ENCODE measurements around the gene CPPED1.
A peak's percentile ranks its signal among the peaks of the same experiment; 100 is the strongest.

Gene CPPED1

GRCh38 chr16:12628536-12628935 is 175.2 kb downstream of the CPPED1 start:
- DNase-seq = no peak

DNA sequence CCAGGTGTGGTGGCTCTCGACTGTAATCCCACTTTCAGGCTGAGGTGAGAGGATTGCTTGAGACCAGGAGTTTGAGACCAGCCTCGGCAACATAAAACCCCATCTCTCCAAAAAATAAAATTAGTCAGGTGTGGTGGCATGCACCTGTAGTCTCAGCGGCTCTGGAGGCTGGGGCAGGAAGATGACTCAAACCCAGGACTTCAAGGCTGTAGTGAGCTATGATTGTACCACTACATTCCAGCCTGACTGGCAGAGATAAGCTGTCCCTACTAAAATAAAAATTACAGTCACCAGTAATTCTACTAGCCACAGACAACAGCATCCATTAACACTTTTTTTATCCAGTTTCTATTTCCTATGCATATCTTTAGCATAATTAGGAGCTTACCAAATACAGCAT is 176.3 kb downstream of the CPPED1 start:
- no peak for DNase-seq

DNA sequence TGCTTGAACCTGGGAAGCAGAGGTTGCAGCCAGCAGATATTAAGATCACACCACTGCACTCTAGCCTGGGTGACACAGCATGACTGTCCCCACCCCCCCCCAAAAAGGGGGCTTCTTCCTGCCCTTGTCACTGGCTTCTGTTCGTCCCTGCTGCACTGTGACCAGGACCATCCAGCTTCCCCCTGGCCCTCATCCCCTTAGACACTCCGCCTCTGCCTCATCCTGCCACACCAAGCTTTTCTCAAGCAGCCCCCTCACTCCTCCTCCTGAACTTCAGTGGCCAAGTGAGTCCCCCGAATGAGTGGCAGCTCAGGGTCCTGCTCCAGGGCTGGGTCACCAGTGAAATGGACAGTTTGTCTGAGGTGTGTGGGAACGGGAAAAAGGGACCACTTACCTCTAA is 177.3 kb downstream of the CPPED1 start:
- DNase-seq = no peak

GRCh38 chr16:12625716-12626115 is 178.0 kb downstream of the CPPED1 start:
- no peak for DNase-seq

DNA sequence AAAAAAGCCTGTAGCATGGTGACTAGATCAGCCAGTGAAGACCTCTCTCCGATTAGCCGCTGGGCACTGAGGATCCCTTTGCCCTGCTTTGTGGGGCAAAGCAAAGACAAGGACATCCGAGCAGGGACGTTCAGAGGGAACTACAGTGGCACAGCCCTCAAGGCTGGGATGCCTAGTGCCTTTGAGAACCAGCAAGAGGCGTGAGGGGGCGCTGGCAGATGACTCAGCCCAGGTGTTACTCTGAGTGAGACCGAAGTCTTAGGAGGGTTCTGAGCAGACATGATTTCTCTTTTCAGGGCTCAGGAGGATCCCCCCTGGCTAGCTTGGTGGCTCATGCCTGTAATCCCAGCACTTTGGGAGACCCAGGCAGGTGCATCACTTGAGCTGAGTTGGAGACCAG is 178.6 kb downstream of the CPPED1 start:
- DNase-seq = peak; percentile 30

DNA sequence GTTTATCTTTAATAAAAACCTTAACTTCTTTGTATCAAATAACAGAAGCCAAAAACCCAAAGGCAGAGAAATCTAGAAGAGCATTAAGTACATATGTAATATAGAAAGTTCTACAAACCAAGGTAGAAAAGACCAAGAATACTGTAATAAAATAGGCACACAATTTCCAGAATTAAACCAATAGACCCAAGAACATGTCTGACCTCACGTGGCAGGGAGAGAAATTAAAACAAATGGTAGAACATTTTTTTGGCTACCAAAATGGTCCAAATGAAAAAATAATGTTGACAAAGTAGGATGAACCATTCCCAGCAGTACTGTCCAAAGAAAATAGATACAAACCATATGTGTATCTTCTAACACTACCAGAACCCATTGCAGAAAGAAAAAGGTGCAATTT is 183.5 kb downstream of the CPPED1 start:
- DNase-seq = no peak

- no peak for DNase-seq
Observed at GRCh38 chr16:12618515-12618914, 185.2 kb downstream of the CPPED1 start.

DNA sequence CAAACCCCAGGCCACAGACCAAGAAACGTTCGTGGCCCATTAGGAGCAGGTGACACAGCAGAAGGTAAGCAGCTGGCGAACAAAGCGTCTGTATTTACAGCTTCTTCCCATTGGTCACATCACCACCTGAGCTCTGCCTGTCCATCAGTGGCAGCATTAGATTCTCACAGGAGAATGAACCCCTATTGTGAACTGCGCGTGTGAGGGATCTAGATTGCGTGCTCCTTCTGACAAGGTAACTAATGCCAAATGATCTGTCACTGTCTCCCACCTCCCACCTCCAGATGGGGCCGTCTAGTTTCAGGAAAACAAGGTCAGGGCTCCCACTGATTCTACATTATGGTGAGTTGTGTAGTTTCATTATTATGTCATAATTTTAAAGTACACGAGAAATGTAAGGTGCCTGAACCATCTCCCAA is 186.3 kb downstream of the CPPED1 start:
- peak; percentile 46 for DNase-seq

- no peak for DNase-seq
Observed at GRCh38 chr16:12614662-12615278, 188.9 kb downstream of the CPPED1 start.

DNA sequence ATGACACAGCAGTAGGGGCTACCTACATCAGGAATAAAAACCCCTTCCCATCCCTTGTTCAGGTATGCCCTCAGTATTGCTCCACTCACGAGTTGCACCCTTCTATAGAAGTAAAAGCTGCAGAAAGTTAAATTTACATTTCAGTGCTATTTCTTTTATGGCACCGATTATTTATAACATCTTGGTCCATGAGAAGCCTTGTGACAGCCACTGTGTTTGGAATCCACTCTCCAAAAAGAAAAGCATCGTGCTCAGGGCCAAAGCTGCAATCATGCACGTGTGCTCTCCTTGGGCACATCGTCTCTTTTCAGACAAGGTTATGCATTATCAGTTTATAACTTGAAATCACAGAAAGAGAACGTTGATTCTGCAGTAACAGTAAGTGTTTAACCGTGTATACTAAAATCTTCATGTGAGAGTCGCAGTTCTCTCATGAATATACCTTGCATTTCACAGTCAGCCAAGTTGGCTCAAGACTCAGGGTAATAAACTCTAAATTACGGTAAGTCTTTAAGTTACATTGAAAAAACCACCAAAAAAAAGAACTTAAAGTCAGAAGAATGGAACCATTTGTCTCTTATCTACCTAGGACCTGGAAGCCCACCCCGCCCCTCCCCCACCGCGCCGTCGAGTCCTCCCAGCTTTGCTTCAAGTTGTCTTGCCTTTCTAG is 189.6 kb downstream of the CPPED1 start:
- DNase-seq = no peak

GRCh38 chr16:12613131-12613991 is 190.3 kb downstream of the CPPED1 start:
- peak; percentile 36 for DNase-seq

DNA sequence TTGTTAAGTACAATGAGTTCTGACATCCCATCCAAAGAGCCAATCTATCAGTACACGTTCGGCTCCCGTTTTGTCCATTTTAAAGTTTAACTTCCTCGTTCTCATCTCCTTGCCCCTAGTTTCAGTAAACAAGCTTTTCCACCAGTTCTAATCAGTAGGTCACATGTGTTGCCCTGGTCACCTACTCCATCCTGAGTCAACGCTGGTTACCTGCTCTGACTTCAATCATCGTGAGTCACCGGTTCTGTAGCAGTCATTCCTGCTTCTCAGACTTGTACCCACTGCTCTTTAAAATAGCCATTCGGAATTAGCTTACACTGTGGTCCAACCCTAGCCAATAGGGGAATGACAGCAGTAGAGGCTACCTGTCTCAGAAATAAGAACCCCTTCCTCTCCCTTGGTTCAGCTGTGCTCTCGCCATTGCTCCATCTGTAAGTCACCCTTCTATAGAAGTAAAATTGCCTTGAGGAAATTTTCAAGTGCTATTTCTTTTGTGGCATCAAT is 191.0 kb downstream of the CPPED1 start:
- DNase-seq = no peak

DNA sequence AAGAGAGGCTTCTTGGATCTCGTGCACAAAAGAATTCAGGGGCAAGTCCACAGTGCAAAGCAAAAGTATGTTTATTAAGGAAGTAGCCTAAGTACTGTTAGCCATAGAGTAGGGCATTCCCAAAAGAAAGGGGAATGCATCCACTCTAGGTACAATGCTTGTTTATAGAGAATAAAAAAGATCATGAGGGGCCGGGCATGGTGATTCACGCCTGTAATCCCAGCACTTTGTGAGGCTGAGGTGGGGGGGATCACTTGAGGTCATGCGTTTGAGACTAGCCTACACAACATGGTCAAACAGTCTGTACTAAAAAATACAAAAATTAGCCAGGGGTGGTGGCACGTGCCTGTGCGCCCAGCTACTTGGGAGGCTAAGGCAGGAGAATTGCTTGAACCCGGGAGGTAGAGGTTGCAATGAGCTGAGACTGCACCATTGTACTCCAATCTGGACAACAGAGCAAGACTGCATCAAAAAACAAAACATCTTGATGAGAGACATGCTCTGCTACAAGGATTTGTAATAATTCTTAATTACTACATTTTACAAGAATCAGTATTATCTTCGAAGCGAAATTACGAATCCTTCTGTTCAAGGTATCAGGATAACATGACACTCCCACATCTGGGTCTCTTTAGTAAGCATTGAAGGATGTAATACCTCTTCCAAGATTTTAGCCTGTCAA is 191.6 kb downstream of the CPPED1 start:
- no peak for DNase-seq

- no peak for DNase-seq
Observed at GRCh38 chr16:12611006-12611477, 192.6 kb downstream of the CPPED1 start.

GRCh38 chr16:12609937-12610699 is 193.6 kb downstream of the CPPED1 start:
- DNase-seq = no peak

All from stimulated activated CD4-positive, alpha-beta T cell treated with anti-CD3 and anti-CD28 coated beads, Interleukin-4, amount 100 ng/mL, for 1 hour (primary cell).